Retinal pigment epithelial cell (primary cell): ENCODE data around the gene NR1H3.

Source experiments
- DNase-seq: peaks from one replicate; pipeline ENCODE4 v3.0.0-alpha.2; 2010; ENCODE audit warnings: low read depth
- H3K4me3 ChIP-seq: 2 replicates; pipeline ENCODE4 v1.5.1; 2011; ENCODE audit warnings: mild to moderate bottlenecking, low read length, control low read depth, moderate library complexity
- CTCF ChIP-seq: conservative IDR thresholded peaks from 2 replicates; pipeline ENCODE4 v1.5.1; 2011; ENCODE audit warnings: low read depth, low read length, control low read depth, inconsistent platforms

NR1H3 gene

GRCh38 chr11:47244448-47245350 lies 13.1 kb upstream of the NR1H3 start:
- TF ChIP-seq CTCF = no peak
- H3K4me3 ChIP-seq = no peak overlapping the region
- DNase-seq = no peak

GRCh38 chr11:47245611-47246357 lies 12.0 kb upstream of the NR1H3 start:
- H3K4me3 ChIP-seq = no peak overlapping the region

GRCh38 chr11:47247502-47247901 lies 10.3 kb upstream of the NR1H3 start:
- H3K4me3 ChIP-seq = peak overlapping the region; percentile 97
- DNase-seq = no peak
- no peak for TF ChIP-seq CTCF

More at GRCh38 chr11:47245611-47246357, 12.0 kb upstream of the NR1H3 start:
- TF ChIP-seq CTCF = no peak
- DNase-seq = no peak

DNA sequence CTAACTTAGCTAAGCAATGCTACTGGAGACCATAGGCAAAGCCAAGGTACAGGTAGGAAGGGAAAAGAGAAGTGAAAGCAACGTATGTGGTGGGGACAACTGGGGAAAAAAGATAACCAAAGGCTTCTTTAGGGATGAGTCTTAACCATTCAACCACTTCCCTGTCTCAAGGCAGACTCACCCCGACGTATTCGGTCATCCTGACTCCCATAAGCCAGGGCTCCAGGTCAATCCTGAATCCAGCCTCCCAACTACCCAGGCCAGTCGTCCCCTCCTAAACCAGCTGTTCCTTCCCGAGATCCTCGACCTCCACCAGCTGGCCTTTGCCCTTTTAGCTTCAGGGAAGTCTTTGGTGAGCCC lies 9.5 kb upstream of the NR1H3 start:
- H3K4me3 ChIP-seq = peak overlapping the region; percentile 97
- DNase-seq = no peak
- no peak for TF ChIP-seq CTCF

- peak; percentile 39 for TF ChIP-seq CTCF
- peak; percentile 69 for DNase-seq
- peak within 1 kb of the TSS; percentile 97 for H3K4me3 ChIP-seq
Measured at GRCh38 chr11:47248664-47249377, 9.0 kb upstream of the NR1H3 start, which contains the start of gene ACP2. Gene ACP2, minus strand, starts transcription at chr11:47248814. Its CDS starts 25 bp downstream, at chr11:47248789.

DNA sequence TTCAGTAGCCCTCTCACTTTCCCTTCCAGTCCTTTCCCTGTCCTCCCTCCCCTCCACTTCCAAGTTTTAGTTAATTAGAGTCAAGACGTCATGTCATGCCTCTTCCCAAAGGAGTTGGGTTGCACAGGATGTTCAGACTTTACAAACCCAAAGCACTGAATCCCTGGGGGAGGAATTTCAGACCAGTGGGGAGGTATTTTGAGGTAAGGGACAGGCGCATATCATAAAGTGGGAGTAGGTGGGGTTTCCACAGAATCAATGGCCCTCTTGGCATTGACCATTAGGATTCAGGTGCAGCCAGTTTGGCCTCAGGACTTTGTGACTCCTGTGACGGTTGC lies 8.4 kb upstream of the NR1H3 start:
- DNase-seq = no peak
- no peak for TF ChIP-seq CTCF
- H3K4me3 ChIP-seq = peak overlapping the region; percentile 97
